Astrocyte of the cerebellum (primary cell): Measurements from ENCODE around the gene C10orf105.

Source experiments
- DNase-seq: peaks from one replicate; pipeline ENCODE4 v3.0.0-alpha.2; 2011; ENCODE audit warnings: low read depth
- H3K4me3 ChIP-seq: 2 replicates; pipeline ENCODE4 v1.5.1; 2011; ENCODE audit warnings: mild to moderate bottlenecking, low read depth, low read length, moderate library complexity
- in situ Hi-C: cut with HindIII; loops from 2 replicates; pipeline ENCODE4 v1.10.0; 2017; ENCODE audit warnings: low sequenced_read_pairs
- TF ChIP-seq, protein P1 (sequence below): IDR thresholded peaks from 2 replicates; pipeline ENCODE4 v1.5.1; 2012; ENCODE audit warnings: low read length, low read depth, moderate library complexity, mild to moderate bottlenecking; ENCODE audit errors: missing control alignments

Gene C10orf105

GRCh38 chr10:71727105-71727737 lies 7.6 kb upstream of the C10orf105 start:
- H3K4me3 ChIP-seq: no peak overlapping the region
- no peak for DNase-seq
- in situ Hi-C loops: no loop called here
- TF ChIP-seq, protein P1, sequence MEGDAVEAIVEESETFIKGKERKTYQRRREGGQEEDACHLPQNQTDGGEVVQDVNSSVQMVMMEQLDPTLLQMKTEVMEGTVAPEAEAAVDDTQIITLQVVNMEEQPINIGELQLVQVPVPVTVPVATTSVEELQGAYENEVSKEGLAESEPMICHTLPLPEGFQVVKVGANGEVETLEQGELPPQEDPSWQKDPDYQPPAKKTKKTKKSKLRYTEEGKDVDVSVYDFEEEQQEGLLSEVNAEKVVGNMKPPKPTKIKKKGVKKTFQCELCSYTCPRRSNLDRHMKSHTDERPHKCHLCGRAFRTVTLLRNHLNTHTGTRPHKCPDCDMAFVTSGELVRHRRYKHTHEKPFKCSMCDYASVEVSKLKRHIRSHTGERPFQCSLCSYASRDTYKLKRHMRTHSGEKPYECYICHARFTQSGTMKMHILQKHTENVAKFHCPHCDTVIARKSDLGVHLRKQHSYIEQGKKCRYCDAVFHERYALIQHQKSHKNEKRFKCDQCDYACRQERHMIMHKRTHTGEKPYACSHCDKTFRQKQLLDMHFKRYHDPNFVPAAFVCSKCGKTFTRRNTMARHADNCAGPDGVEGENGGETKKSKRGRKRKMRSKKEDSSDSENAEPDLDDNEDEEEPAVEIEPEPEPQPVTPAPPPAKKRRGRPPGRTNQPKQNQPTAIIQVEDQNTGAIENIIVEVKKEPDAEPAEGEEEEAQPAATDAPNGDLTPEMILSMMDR: no peak

GRCh38 chr10:71726580-71727104 lies 7.1 kb upstream of the C10orf105 start:
- H3K4me3 ChIP-seq: no peak overlapping the region
- in situ Hi-C loops: no loop called here
- TF ChIP-seq, protein P1: no peak
- no peak for DNase-seq

DNA sequence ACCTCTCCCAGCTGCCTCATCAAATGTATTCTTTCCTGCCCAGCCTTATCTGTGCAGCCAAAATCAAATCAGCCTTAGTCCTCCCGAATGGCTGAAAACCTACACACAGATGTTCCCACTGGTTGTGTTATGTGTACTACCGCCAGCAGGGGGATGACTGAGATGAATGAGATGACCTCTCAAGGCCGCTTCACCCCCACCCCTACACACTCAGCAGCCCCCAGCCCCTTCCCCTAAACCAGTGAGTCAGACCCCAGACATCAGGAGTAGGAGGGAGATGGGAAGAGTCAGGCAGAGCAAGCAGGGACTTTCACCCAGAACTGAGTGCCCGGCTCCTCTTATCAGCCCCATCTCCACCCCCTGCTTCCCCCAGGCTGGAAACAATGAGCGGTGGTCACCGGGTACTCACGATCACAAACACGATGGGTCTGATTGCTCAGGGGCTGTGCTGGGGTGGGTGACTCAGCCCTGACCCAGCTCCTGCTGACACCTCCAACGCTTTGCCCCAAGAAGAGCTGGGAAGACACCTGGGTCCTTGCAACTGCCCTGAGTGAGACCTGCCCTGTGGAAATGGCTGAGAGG lies 6.5 kb upstream of the C10orf105 start:
- DNase-seq: no peak
- in situ Hi-C loops: no loop called here

GRCh38 chr10:71725249-71725648 lies 5.7 kb upstream of the C10orf105 start:
- TF ChIP-seq, protein P1: no peak
- in situ Hi-C loops: no loop called here
- no peak for DNase-seq

More for the DNA sequence above, 6.5 kb upstream of the C10orf105 start:
- TF ChIP-seq, protein P1: peak; percentile 44
- no peak overlapping the region for H3K4me3 ChIP-seq

DNA sequence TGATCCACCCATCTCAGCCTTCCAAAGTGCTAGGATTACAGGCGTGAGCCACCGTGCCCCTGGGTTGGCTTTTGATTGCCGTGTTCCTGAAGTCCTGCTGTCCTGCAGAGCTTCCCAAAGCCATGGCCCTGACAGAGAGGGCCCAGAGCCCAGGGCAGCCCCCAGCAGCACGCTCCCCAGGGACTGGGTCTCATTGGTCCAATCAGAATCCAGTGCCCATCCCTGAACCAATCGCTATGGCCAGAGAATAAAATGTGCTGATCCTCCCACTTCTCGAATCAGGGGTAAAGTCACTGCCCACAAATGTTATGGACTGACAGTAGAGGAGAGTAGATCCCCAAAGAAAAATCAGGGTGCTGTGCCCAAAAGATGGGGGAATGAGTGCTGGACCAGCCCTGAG lies 5.0 kb upstream of the C10orf105 start:
- TF ChIP-seq, protein P1: no peak
- DNase-seq: no peak
- in situ Hi-C loops: no loop called here
- no peak overlapping the region for H3K4me3 ChIP-seq

More at GRCh38 chr10:71725249-71725648, 5.7 kb upstream of the C10orf105 start:
- no peak overlapping the region for H3K4me3 ChIP-seq

- TF ChIP-seq, protein P1: no peak
- DNase-seq: no peak
- in situ Hi-C loops: no loop called here
- H3K4me3 ChIP-seq: no peak overlapping the region
Observed at GRCh38 chr10:71723311-71723710, 3.7 kb upstream of the C10orf105 start.
